Activated naive CD4-positive, alpha-beta T cell treated with anti-CD3 and anti-CD28 coated beads, Interleukin-2, amount 50 U/mL, for 24 hours (primary cell): ENCODE measurements around the gene MEPE.
"Not testable (repeated sequence)": the region's sequence is repeated elsewhere in the genome, so short reads cannot be mapped to it uniquely, and the experiment has no call there.

Experiments
- H3K27ac Mint-ChIP-seq: one replicate; pipeline ENCODE4 v1.8.0; 2021; ENCODE audit warnings: mild to moderate bottlenecking, mixed read lengths
- H3K27me3 Mint-ChIP-seq: one replicate; pipeline ENCODE4 v1.8.0; 2021; ENCODE audit warnings: mixed read lengths
- H3K36me3 Mint-ChIP-seq: one replicate; pipeline ENCODE4 v1.8.0; 2021; ENCODE audit warnings: mixed read lengths
- H3K4me1 Mint-ChIP-seq: one replicate; pipeline ENCODE4 v1.8.0; 2021; ENCODE audit warnings: mixed read lengths
- H3K4me3 Mint-ChIP-seq: one replicate; pipeline ENCODE4 v1.8.0; 2021; ENCODE audit warnings: mild to moderate bottlenecking, mixed read lengths
- H3K9me3 Mint-ChIP-seq: one replicate; pipeline ENCODE4 v1.8.0; 2021; ENCODE audit warnings: mixed read lengths

MEPE gene

DNA sequence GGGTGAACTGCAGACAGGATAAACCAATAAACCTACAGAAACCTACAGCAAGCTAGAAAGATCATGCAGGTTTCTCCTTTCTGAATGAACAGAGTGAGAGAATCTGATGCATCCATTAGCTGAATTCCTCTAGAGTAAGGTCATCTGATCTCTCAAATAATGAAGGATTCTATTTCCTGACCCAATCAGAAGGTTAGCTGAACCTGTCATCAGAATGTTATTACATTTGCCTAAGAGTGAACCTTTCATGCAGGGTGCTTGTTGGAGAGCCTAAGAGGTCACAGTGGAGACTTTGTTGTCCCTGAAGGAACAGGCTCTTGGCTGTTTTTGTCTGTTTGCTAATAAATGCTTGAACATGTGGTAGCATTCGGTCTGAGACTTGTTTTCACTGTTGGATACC lies 24.0 kb downstream of the MEPE start:
- H3K27ac Mint-ChIP-seq, result no peak overlapping the region
- H3K27me3 Mint-ChIP-seq, result peaks cover 6% of the 10 kb centered on the region
- no peak overlapping the region for H3K4me3 Mint-ChIP-seq
- no peaks in the 10 kb centered on the region for H3K36me3 Mint-ChIP-seq
- H3K4me1 Mint-ChIP-seq, result no peaks in the 10 kb centered on the region
- H3K9me3 Mint-ChIP-seq, result no peaks in the 10 kb centered on the region

GRCh38 chr4:87857789-87858188 lies 25.0 kb downstream of the MEPE start:
- no peak overlapping the region for H3K4me3 Mint-ChIP-seq
- H3K27ac Mint-ChIP-seq, result no peak overlapping the region
- H3K36me3 Mint-ChIP-seq, result no peaks in the 10 kb centered on the region
- H3K27me3 Mint-ChIP-seq, result peaks cover 9% of the 10 kb centered on the region
- no peaks in the 10 kb centered on the region for H3K9me3 Mint-ChIP-seq
- H3K4me1 Mint-ChIP-seq, result no peaks in the 10 kb centered on the region

- H3K36me3 Mint-ChIP-seq, result no peaks in the 10 kb centered on the region
- no peaks in the 10 kb centered on the region for H3K9me3 Mint-ChIP-seq
- peaks cover 11% of the 10 kb centered on the region for H3K27me3 Mint-ChIP-seq
Observed at GRCh38 chr4:87862236-87862635, 29.5 kb downstream of the MEPE start.

GRCh38 chr4:87863486-87863885 lies 30.7 kb downstream of the MEPE start:
- Mint-ChIP-seq H3K27ac (no peak overlapping the region), H3K9me3 (no peaks in the 10 kb centered on the region), H3K27me3 (peaks cover 14% of the 10 kb centered on the region), H3K4me3 (no peak overlapping the region), H3K4me1 (no peaks in the 10 kb centered on the region), H3K36me3 (no peaks in the 10 kb centered on the region)

More at GRCh38 chr4:87862236-87862635, 29.5 kb downstream of the MEPE start:
- Mint-ChIP-seq H3K27ac (no peak overlapping the region), H3K4me1 (no peaks in the 10 kb centered on the region), H3K4me3 (no peak overlapping the region)

DNA sequence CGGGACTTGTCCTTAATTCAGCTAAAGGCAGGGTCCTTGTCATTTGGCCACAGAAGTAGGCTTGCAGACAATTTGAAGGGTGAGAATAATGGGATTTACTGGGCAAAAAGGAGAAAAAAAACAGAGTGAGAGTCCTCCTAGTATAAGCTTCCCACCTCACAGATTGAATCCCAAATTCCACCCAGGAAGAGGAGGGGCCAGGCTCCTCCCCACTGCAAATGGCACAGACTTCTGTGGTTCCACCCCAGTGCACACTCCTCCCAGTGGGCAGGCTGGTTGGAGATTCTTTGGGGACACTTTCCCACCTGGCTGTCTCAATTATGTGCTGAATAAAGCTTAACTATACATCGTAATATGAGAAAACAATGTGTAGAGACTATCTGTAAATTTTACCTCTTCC lies 31.6 kb downstream of the MEPE start:
- Mint-ChIP-seq H3K4me3 (no peak overlapping the region), H3K4me1 (no peaks in the 10 kb centered on the region), H3K36me3 (no peaks in the 10 kb centered on the region), H3K27me3 (peaks cover 12% of the 10 kb centered on the region), H3K9me3 (no peaks in the 10 kb centered on the region), H3K27ac (no peak overlapping the region)

- Mint-ChIP-seq H3K4me1 (no peaks in the 10 kb centered on the region), H3K36me3 (no peaks in the 10 kb centered on the region), H3K4me3 (no peak overlapping the region), H3K27ac (no peak overlapping the region), H3K27me3 (peaks cover 17% of the 10 kb centered on the region), H3K9me3 (no peaks in the 10 kb centered on the region)
Observed at GRCh38 chr4:87865288-87865687, 32.5 kb downstream of the MEPE start.

GRCh38 chr4:87865960-87866598 lies 33.3 kb downstream of the MEPE start:
- Mint-ChIP-seq H3K27me3 (peaks cover 17% of the 10 kb centered on the region), H3K27ac (no peak overlapping the region), H3K4me1 (no peaks in the 10 kb centered on the region), H3K9me3 (no peaks in the 10 kb centered on the region), H3K36me3 (no peaks in the 10 kb centered on the region), H3K4me3 (no peak overlapping the region)

DNA sequence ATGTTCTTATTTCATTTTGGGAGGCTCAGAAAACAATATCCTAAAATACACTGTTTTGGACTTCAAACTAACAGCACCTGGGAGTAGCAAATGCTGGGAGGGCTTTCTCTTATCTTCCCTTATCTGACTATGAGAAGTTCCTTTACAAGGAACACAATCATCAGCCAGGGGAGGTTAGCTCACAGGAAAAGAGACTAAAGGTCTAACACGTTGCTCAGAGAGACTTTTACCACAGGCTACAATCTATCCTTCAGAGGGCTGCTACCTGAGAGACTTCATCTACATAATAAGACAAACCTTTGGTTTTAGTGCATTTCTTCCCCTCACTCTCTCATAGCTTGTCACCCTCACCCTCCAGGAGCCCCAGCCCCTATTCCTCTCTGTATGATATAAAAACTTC lies 35.8 kb downstream of the MEPE start:
- H3K4me3 Mint-ChIP-seq, result no peak overlapping the region
- no peaks in the 10 kb centered on the region for H3K36me3 Mint-ChIP-seq
- H3K9me3 Mint-ChIP-seq, result no peaks in the 10 kb centered on the region
- no peak overlapping the region for H3K27ac Mint-ChIP-seq
- peaks cover 19% of the 10 kb centered on the region for H3K27me3 Mint-ChIP-seq
- no peaks in the 10 kb centered on the region for H3K4me1 Mint-ChIP-seq

- H3K4me3 Mint-ChIP-seq, result no peak overlapping the region
- H3K27me3 Mint-ChIP-seq, result peaks cover 23% of the 10 kb centered on the region
- no peaks in the 10 kb centered on the region for H3K9me3 Mint-ChIP-seq
- no peaks in the 10 kb centered on the region for H3K4me1 Mint-ChIP-seq
- no peak overlapping the region for H3K27ac Mint-ChIP-seq
- H3K36me3 Mint-ChIP-seq, result no peaks in the 10 kb centered on the region
Observed at GRCh38 chr4:87872028-87872427, 39.3 kb downstream of the MEPE start.

GRCh38 chr4:87875191-87875590 lies 42.4 kb downstream of the MEPE start:
- no peaks in the 10 kb centered on the region for H3K4me1 Mint-ChIP-seq
- no peaks in the 10 kb centered on the region for H3K36me3 Mint-ChIP-seq
- H3K27me3 Mint-ChIP-seq, result peaks cover 24% of the 10 kb centered on the region
- no peak overlapping the region for H3K4me3 Mint-ChIP-seq
- no peak overlapping the region for H3K27ac Mint-ChIP-seq
- peaks cover 5% of the 10 kb centered on the region for H3K9me3 Mint-ChIP-seq

GRCh38 chr4:87880106-87880505 lies 47.3 kb downstream of the MEPE start:
- no peaks in the 10 kb centered on the region for H3K36me3 Mint-ChIP-seq
- H3K27me3 Mint-ChIP-seq, result peaks cover 33% of the 10 kb centered on the region
- H3K27ac Mint-ChIP-seq, result no peak overlapping the region
- no peaks in the 10 kb centered on the region for H3K4me1 Mint-ChIP-seq
- no peak overlapping the region for H3K4me3 Mint-ChIP-seq
- peaks cover 5% of the 10 kb centered on the region for H3K9me3 Mint-ChIP-seq

DNA sequence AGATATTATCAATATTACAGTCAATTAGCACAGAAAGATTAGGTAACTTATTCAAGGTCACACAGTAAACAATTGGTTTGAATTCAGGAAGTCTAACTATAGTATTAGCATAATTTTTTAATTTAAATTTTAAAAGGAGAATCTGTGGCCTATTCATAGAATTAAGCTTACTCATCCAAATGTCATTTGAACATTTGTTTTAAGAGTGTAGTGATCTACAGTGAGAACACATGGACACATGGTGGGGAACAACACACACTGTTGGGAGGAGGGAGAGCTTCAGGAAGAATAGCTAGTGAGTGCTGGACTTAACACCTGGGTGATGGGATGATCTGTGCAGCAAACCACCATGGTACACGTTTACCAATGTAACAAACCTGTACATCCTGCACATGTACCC lies 48.3 kb downstream of the MEPE start:
- Mint-ChIP-seq H3K36me3 (no peaks in the 10 kb centered on the region), H3K4me3 (no peak overlapping the region), H3K9me3 (peaks cover 5% of the 10 kb centered on the region), H3K27ac (no peak overlapping the region), H3K27me3 (peaks cover 33% of the 10 kb centered on the region), H3K4me1 (no peaks in the 10 kb centered on the region)

DNA sequence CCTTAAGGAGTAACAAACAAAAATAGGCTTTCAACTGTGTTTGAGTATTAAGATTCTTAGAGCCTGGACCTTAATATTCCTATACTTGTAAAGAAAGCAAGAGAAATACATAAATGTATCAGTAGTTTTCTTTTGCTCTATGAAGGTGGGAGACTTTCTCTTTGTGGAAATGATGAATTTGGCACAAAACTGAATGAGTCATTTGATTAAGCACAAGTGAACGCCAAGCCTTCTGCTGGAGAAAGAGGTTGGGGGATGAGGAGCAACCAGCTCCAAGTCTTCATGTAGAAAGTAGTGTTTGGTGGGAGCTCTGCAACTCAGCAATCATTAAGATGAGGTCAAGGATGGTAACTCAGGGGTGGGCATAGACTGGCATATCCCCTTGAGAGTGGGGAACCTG lies 49.6 kb downstream of the MEPE start:
- no peaks in the 10 kb centered on the region for H3K4me1 Mint-ChIP-seq
- no peak overlapping the region for H3K27ac Mint-ChIP-seq
- H3K27me3 Mint-ChIP-seq, result peaks cover 35% of the 10 kb centered on the region
- peaks cover 8% of the 10 kb centered on the region for H3K9me3 Mint-ChIP-seq
- H3K36me3 Mint-ChIP-seq, result no peaks in the 10 kb centered on the region
- no peak overlapping the region for H3K4me3 Mint-ChIP-seq

GRCh38 chr4:87882861-87883260 lies 50.1 kb downstream of the MEPE start:
- Mint-ChIP-seq H3K36me3 (no peaks in the 10 kb centered on the region), H3K27ac (no peak overlapping the region), H3K4me3 (no peak overlapping the region), H3K9me3 (peaks cover 5% of the 10 kb centered on the region), H3K27me3 (peaks cover 31% of the 10 kb centered on the region), H3K4me1 (no peaks in the 10 kb centered on the region)

DNA sequence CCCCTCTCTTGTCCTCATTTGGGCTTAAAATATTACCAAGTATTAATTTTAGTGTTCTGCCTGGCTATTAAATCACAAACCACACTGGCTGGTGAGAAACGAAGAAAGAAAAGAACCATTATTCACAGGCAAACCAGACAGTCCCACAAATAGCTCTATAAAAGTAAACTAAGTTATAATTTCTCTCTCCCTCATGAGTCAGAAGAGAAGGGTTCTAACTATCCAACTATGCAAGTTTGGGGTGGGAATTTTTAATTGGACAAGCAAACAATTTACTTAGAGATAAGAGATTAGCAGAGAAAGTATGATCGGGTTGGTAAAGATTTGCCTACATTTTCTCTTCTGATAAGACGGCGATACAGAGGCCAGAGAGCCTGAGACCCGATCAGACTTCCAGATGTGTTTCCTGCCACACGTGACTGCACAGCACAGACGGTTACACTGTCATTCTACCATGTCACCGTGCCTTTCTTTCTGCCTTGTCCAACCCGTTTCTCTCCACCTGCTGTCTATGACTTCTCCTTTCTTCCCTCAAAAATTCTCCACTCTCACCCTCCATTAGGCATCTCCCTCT lies 52.3 kb downstream of the MEPE start:
- no peaks in the 10 kb centered on the region for H3K36me3 Mint-ChIP-seq
- no peak overlapping the region for H3K4me3 Mint-ChIP-seq
- peaks cover 26% of the 10 kb centered on the region for H3K27me3 Mint-ChIP-seq

DNA sequence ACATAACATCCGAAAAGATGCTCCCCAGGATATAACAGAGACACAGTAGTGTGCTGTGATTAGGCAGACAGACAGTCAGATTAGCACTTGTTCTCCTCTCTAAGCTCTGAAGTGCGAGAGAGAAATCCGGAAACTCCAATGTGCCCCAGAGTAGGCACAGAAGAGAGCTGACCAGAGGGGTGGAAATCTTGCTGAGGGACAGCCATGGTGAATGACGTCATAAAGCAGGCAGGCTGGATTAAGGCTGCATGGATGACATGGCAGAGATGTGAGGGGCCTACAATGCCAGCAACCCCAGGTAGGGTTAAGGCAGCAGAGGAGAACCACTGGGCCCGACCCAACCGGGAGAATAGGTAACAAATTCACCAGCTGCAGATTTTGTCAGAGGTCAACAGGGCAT lies 53.3 kb downstream of the MEPE start:
- H3K4me1 Mint-ChIP-seq, result no peaks in the 10 kb centered on the region
- H3K36me3 Mint-ChIP-seq, result no peaks in the 10 kb centered on the region
- no peak overlapping the region for H3K27ac Mint-ChIP-seq
- no peak overlapping the region for H3K4me3 Mint-ChIP-seq
- peaks cover 25% of the 10 kb centered on the region for H3K27me3 Mint-ChIP-seq
- peaks cover 4% of the 10 kb centered on the region for H3K9me3 Mint-ChIP-seq

More for the DNA sequence above, 52.3 kb downstream of the MEPE start:
- Mint-ChIP-seq H3K27ac (no peak overlapping the region), H3K9me3 (peaks cover 4% of the 10 kb centered on the region), H3K4me1 (no peaks in the 10 kb centered on the region)

GRCh38 chr4:87890753-87891152 lies 58.0 kb downstream of the MEPE start:
- H3K27ac Mint-ChIP-seq, H3K27me3 Mint-ChIP-seq, H3K36me3 Mint-ChIP-seq, H3K9me3 Mint-ChIP-seq, H3K4me1 Mint-ChIP-seq, H3K4me3 Mint-ChIP-seq: not testable (repeated sequence)
